ENCODE measurements around the gene PUDP.
"Not testable (repeated sequence)": the region's sequence is repeated elsewhere in the genome, so short reads cannot be mapped to it uniquely, and the experiment has no call there.

PUDP gene

DNA sequence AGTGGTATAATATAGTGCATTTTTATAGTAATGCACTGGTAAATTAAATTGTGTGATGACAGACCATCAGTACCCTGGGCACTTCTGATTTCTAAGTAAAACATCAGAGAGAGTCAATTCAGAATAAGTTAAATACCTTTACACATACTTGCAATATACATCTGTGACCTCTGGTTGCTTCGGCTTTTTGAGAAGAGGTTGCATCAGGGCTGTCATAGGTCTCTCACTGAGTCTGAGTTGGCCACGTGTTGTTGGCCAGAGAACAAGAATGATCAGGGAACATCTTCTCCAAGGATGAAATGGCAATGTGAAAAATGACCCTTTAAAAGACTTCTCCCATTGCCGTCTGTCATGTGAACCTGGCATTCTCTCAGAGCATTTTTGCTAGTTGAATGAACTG, 36.9 kb upstream of the PUDP start:
- H3K4me3 Mint-ChIP-seq: no peak overlapping the region
- H3K4me1 Mint-ChIP-seq: peaks cover 11% of the 10 kb centered on the region
- H3K27me3 Mint-ChIP-seq (ENCODE audit: low read depth): no peaks in the 10 kb centered on the region
- no peaks in the 10 kb centered on the region for H3K9me3 Mint-ChIP-seq
- H3K27ac Mint-ChIP-seq: no peak overlapping the region
- no peaks in the 10 kb centered on the region for H3K36me3 Mint-ChIP-seq (ENCODE audit: low read depth)
- TF ChIP-seq CTCF (IDR thresholded peaks at IDR 0.05; ENCODE audit: unreplicated experiment in 3 of 3): no peak

GRCh38 chrX:7179446-7179845, 31.5 kb upstream of the PUDP start:
- H3K4me1 Mint-ChIP-seq: no peaks in the 10 kb centered on the region
- H3K4me3 Mint-ChIP-seq: no peak overlapping the region
- no peak for TF ChIP-seq CTCF (IDR thresholded peaks at IDR 0.05; ENCODE audit: unreplicated experiment in 3 of 3)
- peaks cover 5% of the 10 kb centered on the region for H3K27me3 Mint-ChIP-seq (ENCODE audit: low read depth)
- no peak overlapping the region for H3K27ac Mint-ChIP-seq
- H3K36me3 Mint-ChIP-seq (ENCODE audit: low read depth): no peaks in the 10 kb centered on the region
- no peaks in the 10 kb centered on the region for H3K9me3 Mint-ChIP-seq

GRCh38 chrX:7178859-7179258, 30.9 kb upstream of the PUDP start:
- H3K27ac Mint-ChIP-seq; H3K27me3 Mint-ChIP-seq (ENCODE audit: low read depth); H3K36me3 Mint-ChIP-seq (ENCODE audit: low read depth); H3K4me1 Mint-ChIP-seq; H3K4me3 Mint-ChIP-seq; H3K9me3 Mint-ChIP-seq: not testable (repeated sequence)

DNA sequence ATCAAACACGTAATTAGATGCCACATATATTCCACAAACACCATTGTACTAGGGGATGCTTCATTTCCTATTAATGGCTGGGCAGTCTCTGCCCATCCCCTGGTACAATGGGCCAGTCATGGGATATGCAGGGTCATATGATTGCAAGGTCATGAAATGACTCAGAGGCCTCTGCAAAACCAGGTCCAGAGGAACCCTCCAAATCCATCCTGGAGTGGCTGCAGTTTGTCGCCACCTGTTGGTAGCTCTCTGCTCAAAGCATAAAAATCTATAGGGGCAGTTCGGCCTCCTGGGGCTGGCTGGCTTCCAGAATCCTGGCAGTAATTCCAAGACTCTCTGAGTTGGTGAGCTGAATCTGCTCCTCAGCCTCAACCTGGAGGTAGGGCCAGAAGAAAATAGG, 22.9 kb upstream of the PUDP start:
- peaks cover 11% of the 10 kb centered on the region for H3K9me3 Mint-ChIP-seq

DNA sequence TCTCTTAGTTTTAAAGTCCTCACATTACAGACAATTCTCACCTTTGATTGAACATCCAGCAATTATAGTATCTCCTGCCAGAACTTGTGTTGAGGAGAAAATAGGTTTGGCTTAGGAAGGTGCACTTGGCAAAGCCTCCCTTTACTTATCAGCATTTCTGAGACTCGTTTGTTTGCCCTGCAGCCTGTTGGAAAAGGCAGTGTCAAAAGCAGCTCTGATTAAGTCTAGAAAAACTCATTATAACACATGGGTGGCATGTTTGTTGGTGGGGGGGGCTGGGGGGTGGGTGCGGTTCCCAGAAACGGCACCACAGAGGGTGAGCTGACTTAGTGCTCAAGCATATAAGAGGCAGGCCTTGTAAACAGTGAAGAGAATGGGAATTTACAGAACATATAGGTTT, 21.7 kb upstream of the PUDP start:
- no peak overlapping the region for H3K4me3 Mint-ChIP-seq
- TF ChIP-seq CTCF (IDR thresholded peaks at IDR 0.05; ENCODE audit: unreplicated experiment in 3 of 3): no peak
- H3K27me3 Mint-ChIP-seq (ENCODE audit: low read depth): no peaks in the 10 kb centered on the region
- peaks cover 3% of the 10 kb centered on the region for H3K36me3 Mint-ChIP-seq (ENCODE audit: low read depth)
- no peaks in the 10 kb centered on the region for H3K4me1 Mint-ChIP-seq
- H3K9me3 Mint-ChIP-seq: peaks cover 11% of the 10 kb centered on the region
- H3K27ac Mint-ChIP-seq: no peak overlapping the region

More for the DNA sequence above, 22.9 kb upstream of the PUDP start:
- Mint-ChIP-seq H3K4me1 (no peaks in the 10 kb centered on the region), H3K4me3 (no peak overlapping the region), H3K27ac (no peak overlapping the region), H3K27me3 (ENCODE audit: low read depth) (no peaks in the 10 kb centered on the region), H3K36me3 (ENCODE audit: low read depth) (peaks cover 3% of the 10 kb centered on the region)
- no peak for TF ChIP-seq CTCF (IDR thresholded peaks at IDR 0.05; ENCODE audit: unreplicated experiment in 3 of 3)

GRCh38 chrX:7168371-7168770, 20.4 kb upstream of the PUDP start:
- H3K4me3 Mint-ChIP-seq: no peak overlapping the region
- peaks cover 3% of the 10 kb centered on the region for H3K36me3 Mint-ChIP-seq (ENCODE audit: low read depth)
- peaks cover 11% of the 10 kb centered on the region for H3K9me3 Mint-ChIP-seq
- H3K27me3 Mint-ChIP-seq (ENCODE audit: low read depth): no peaks in the 10 kb centered on the region
- TF ChIP-seq CTCF (IDR thresholded peaks at IDR 0.05; ENCODE audit: unreplicated experiment in 3 of 3): no peak
- no peaks in the 10 kb centered on the region for H3K4me1 Mint-ChIP-seq
- H3K27ac Mint-ChIP-seq: no peak overlapping the region

Measured in nephron (organoid).